Upper lobe of right lung (tissue), 1 donor: ENCODE measurements around the gene PARD3B. TPM values are rescaled to one million over a fixed set of nuclear protein-coding genes. Genes with fewer than 3 reads are reported as not detected.

Experiments used
- ATAC-seq: fragments of 200-7000 bp; cut with Tn5 transposase; one replicate; pipeline ENCODE4 v1.9.1; 2020; ENCODE audit warnings: mild to moderate bottlenecking, moderate library complexity
- DNase-seq: peaks from one replicate; pipeline ENCODE4 v3.0.0-alpha.2; 2020
- H3K27ac ChIP-seq: fragments of 200-600 bp; one replicate; pipeline ENCODE4 v1.8.0; 2022
- H3K27me3 ChIP-seq: fragments of 200-600 bp; one replicate; pipeline ENCODE4 v1.8.0; 2022; ENCODE audit warnings: mild to moderate bottlenecking
- H3K36me3 ChIP-seq: fragments of 200-600 bp; one replicate; pipeline ENCODE4 v1.8.0; 2022
- H3K4me1 ChIP-seq: fragments of 200-600 bp; one replicate; pipeline ENCODE4 v1.8.0; 2022
- H3K4me3 ChIP-seq: fragments of 200-600 bp; one replicate; pipeline ENCODE4 v1.8.0; 2022; ENCODE audit warnings: mild to moderate bottlenecking
- H3K9me3 ChIP-seq: fragments of 200-600 bp; one replicate; pipeline ENCODE4 v1.8.0; 2022
- CTCF ChIP-seq: fragments of 200-600 bp; IDR thresholded peaks from one replicate; pipeline ENCODE4 v1.8.0; 2022; ENCODE audit warnings: antibody characterized with exemption
- intact Hi-C: fragments of 100-400 bp; cut with DNase I; formaldehyde crosslinking; loops from one replicate; pipeline ENCODE4 v1.11.0; 2022
- total RNA-seq: library from RNA; stranded (reverse); fragmentation: NEBNext Ultra II Directional; extraction: Animal tissue kit (Norgen Biotek cat#: 25700); gene quantifications from one replicate; pipeline ENCODE4 v1.2.1, GENCODE V29; 2021
- donor health status: DM: no; HTN: yes; CAD: no; lungs with severe emphysema.

PARD3B gene
- total RNA-seq, 1 donor from 2014 or later: 32.5 TPM

GRCh38 chr2:205287316-205287715, 742.0 kb downstream of the PARD3B start:
- Histone ChIP-seq H3K9me3 (no peaks in the 10 kb centered on the region), H3K4me3 (no peak overlapping the region), H3K27ac (no peak overlapping the region), H3K4me1 (no peaks in the 10 kb centered on the region), H3K36me3 (no peaks in the 10 kb centered on the region), H3K27me3 (no peaks in the 10 kb centered on the region)
- intact Hi-C loops: no loop called here
- no peak for ATAC-seq
- DNase-seq: no peak
- no peak for TF ChIP-seq CTCF

GRCh38 chr2:205288686-205289085, 743.4 kb downstream of the PARD3B start:
- no peak for TF ChIP-seq CTCF
- DNase-seq (no peak), ATAC-seq (no peak)
- no peak overlapping the region for H3K4me3 ChIP-seq
- H3K9me3 ChIP-seq: no peaks in the 10 kb centered on the region
- intact Hi-C loops: no loop called here
- no peak overlapping the region for H3K27ac ChIP-seq
- H3K27me3 ChIP-seq: no peaks in the 10 kb centered on the region
- H3K4me1 ChIP-seq: no peaks in the 10 kb centered on the region
- H3K36me3 ChIP-seq: no peaks in the 10 kb centered on the region

- no peaks in the 10 kb centered on the region for H3K27me3 ChIP-seq
- intact Hi-C loops: no loop called here
- no peak overlapping the region for H3K4me3 ChIP-seq
- DNase-seq: no peak
- no peak for TF ChIP-seq CTCF
- no peak overlapping the region for H3K27ac ChIP-seq
- H3K9me3 ChIP-seq: no peaks in the 10 kb centered on the region
- no peak for ATAC-seq
- no peaks in the 10 kb centered on the region for H3K36me3 ChIP-seq
- H3K4me1 ChIP-seq: no peaks in the 10 kb centered on the region
Observed at GRCh38 chr2:205290299-205290698, 745.0 kb downstream of the PARD3B start.

GRCh38 chr2:205292665-205293295, 747.5 kb downstream of the PARD3B start:
- no peak overlapping the region for H3K27ac ChIP-seq
- no peak for DNase-seq
- TF ChIP-seq CTCF: no peak
- H3K27me3 ChIP-seq: no peaks in the 10 kb centered on the region
- H3K36me3 ChIP-seq: no peaks in the 10 kb centered on the region
- no peak overlapping the region for H3K4me3 ChIP-seq
- H3K4me1 ChIP-seq: no peaks in the 10 kb centered on the region
- intact Hi-C loops: no loop called here
- H3K9me3 ChIP-seq: no peaks in the 10 kb centered on the region
- no peak for ATAC-seq

GRCh38 chr2:205293559-205293958, 748.3 kb downstream of the PARD3B start:
- Histone ChIP-seq H3K27me3 (no peaks in the 10 kb centered on the region), H3K4me1 (no peaks in the 10 kb centered on the region), H3K36me3 (no peaks in the 10 kb centered on the region), H3K9me3 (no peaks in the 10 kb centered on the region), H3K27ac (no peak overlapping the region), H3K4me3 (no peak overlapping the region)
- no peak for TF ChIP-seq CTCF
- intact Hi-C loops: no loop called here
- ATAC-seq: peak; percentile 43
- DNase-seq: no peak

- Histone ChIP-seq H3K9me3 (no peaks in the 10 kb centered on the region), H3K36me3 (no peaks in the 10 kb centered on the region), H3K27ac (no peak overlapping the region), H3K27me3 (no peaks in the 10 kb centered on the region), H3K4me3 (no peak overlapping the region), H3K4me1 (no peaks in the 10 kb centered on the region)
- ATAC-seq: no peak
- no peak for DNase-seq
- intact Hi-C loops: no loop called here
- TF ChIP-seq CTCF: no peak
Observed at GRCh38 chr2:205296959-205297358, 751.7 kb downstream of the PARD3B start.
